DND-41 (cell line): Measurements from ENCODE around the gene TRIP13.
"Not testable (repeated sequence)": the region's sequence is repeated elsewhere in the genome, so short reads cannot be mapped to it uniquely, and the experiment has no call there.

Experiments
- EZH2 ChIP-seq: IDR thresholded peaks from 3 replicates; pipeline ENCODE4 v1.6.1; 2012; ENCODE audit warnings: borderline replicate concordance, low read depth, mild to moderate bottlenecking, moderate library complexity, low read length, inconsistent platforms; ENCODE audit not compliant: severe bottlenecking
- TF ChIP-seq, protein P1 (sequence below): IDR thresholded peaks from 2 replicates; pipeline ENCODE4 v1.5.1; 2012; ENCODE audit warnings: borderline replicate concordance, low read length, moderate library complexity, mild to moderate bottlenecking; ENCODE audit not compliant: poor library complexity, severe bottlenecking; ENCODE audit errors: extremely low read depth

- TF ChIP-seq, protein P1, sequence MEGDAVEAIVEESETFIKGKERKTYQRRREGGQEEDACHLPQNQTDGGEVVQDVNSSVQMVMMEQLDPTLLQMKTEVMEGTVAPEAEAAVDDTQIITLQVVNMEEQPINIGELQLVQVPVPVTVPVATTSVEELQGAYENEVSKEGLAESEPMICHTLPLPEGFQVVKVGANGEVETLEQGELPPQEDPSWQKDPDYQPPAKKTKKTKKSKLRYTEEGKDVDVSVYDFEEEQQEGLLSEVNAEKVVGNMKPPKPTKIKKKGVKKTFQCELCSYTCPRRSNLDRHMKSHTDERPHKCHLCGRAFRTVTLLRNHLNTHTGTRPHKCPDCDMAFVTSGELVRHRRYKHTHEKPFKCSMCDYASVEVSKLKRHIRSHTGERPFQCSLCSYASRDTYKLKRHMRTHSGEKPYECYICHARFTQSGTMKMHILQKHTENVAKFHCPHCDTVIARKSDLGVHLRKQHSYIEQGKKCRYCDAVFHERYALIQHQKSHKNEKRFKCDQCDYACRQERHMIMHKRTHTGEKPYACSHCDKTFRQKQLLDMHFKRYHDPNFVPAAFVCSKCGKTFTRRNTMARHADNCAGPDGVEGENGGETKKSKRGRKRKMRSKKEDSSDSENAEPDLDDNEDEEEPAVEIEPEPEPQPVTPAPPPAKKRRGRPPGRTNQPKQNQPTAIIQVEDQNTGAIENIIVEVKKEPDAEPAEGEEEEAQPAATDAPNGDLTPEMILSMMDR, result not testable (repeated sequence)
- not testable (repeated sequence) for TF ChIP-seq EZH2
Measured at GRCh38 chr5:940741-941140, 48.1 kb downstream of the TRIP13 start.
